Activated CD8-positive, alpha-beta memory T cell treated with anti-CD3 and anti-CD28 coated beads, Interleukin-2, amount 50 U/mL, for 1 hour (primary cell): Measurements from ENCODE around the gene MRPL17.
"Not testable (repeated sequence)": the region's sequence is repeated elsewhere in the genome, so short reads cannot be mapped to it uniquely, and the experiment has no call there.

Experiments used
- DNase-seq: peaks from one replicate; pipeline ENCODE4 v3.0.0-alpha.2; 2020; ENCODE audit errors: extremely low read depth

The MRPL17 gene

DNA sequence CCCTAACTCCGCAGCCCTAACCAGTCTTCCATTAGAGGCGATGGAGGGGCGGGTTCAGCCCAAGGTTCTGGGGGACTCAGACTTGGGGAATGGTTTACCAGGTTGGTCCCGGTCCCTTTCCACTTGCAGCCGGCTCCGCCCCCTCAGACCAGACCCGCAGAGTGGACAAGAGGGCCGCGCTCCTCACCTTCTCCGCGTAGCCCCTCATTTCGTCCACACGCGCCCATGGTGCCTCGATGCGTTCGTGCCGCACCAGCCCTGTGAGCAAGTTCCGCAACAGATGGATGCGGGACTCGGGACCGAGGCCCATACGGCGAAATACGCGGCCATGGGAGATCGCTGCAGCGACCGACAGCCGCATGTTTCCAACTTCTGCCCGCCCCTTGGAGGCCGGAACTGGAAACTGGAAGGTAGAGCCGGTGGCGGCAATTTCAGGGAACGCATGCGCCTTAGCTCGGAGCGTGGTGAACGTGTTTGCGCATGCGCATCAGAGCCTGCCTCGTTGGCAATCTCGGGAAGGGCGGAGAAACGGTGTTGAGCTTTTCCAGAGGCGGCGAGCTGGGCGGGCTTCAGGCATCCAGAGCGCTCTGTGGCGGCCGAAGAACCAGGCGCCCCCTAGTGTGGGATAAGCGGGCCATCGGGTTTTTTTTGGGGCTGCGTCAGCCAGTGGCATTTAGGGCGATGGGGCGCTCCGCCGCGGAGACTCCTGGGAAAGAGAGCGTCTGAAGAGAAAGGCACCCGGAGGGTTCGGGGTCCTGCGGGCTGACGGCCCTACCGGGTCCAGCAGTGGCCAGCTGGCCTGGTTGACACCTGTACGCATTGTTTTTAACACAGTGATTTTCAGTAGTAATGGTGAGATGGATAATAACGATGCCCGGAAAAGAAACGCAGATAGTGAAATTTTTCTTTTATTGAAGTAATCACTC lies at the start of gene MRPL17:
TSS of gene MRPL17 (minus strand) at position 405 of the 926 bp plus-strand sequence. CDS start at position 361, 44 bp downstream.
- DNase-seq: peak; percentile 99

DNA sequence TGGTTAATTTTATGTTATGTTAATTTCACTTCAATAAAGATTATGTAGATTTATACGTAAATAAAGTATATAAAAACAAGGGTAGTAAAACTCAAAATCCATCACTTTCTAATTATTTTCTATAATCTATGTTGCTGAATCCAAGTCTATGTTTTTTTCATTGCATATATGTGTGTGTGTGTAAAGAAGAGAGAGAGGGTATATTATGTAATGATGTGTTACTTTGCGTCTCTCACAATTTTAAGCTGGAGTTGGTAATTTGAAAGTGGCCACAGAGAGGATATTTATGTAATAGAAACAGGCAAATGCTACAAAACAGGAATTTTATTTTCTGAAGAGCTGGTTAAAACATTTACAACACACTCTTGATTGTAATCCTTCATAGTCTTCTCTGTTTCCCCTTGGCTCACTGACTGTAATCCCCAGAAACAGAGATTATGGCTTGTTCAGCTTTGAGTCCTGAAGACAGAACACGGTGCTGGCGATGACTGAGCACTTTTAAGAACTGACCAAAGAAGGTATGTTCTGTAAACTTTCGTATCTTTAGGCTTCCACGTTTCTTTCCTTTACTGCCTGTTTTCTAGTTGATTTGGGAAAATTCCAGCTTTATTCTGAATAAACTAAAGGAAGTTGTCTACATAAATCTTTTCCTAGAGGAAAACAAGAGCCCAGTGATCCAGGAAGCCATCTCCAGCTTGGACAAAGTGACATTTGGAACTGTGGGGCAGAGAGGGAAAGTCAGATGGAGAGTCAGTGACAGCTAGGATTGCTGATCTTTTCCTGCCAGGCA lies 45.0 kb upstream of the MRPL17 start:
- DNase-seq: no peak

DNA sequence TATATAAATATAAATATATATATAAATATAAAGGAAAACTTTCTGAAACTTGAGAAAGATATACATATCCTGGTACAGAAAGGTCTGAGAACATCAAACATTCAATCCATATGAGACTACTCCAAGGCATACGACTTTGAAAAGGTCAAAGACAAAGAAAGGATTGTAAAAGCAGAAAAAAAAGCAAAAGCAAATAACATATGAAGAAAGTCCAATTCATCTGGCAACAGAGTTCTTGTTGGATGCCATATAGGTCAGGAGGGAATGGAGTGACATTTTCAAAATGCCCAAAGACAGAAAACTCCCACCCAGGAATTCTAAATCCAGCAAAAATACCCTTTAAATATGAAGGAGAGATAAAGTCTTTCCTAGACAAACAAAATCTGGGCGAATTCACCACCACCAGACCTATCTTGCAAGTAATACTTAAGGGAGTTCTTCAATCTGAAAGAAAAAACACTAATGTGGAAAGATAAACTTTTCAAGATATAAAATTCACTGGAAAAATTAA lies 42.3 kb upstream of the MRPL17 start:
- no peak for DNase-seq

DNA sequence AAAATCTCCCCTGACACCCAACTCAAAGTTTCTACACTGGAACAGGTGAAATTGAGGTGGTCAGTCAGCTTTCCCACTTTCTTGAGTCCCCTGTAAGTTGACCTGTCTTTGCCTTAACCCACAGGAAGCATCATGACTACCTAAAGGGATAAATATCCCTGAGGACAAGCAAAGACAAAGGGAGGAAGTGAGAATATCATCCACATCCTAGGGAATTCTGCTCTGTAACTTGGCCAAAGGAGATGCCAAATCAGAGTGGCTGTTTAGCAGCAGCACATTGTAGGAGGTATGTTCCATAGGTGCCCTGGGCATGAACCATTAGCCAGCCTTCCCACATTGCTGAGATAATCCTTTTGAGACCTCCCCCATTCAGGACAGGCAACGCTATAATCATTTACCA lies 40.9 kb upstream of the MRPL17 start:
- DNase-seq: no peak

DNA sequence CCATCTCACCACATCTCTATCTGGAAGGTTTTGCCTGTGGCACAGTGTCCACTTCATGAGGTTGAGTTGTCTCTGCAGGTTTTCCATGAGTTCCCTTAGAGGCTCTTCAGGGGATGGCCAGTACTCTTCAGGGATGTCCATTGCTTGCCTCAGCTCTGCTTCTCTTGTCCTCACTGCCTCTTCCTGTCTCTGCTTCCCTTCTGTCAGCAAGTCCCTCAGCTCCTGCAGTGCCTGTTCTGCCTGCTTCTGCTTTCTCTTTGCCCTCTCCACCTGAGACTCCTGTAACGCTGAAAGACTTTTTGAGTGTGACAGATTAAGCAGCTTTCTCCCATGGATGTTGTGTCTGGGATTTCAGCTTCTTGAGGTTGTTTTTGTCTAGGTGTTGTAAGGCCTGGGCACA lies 38.2 kb upstream of the MRPL17 start:
- DNase-seq: no peak

DNA sequence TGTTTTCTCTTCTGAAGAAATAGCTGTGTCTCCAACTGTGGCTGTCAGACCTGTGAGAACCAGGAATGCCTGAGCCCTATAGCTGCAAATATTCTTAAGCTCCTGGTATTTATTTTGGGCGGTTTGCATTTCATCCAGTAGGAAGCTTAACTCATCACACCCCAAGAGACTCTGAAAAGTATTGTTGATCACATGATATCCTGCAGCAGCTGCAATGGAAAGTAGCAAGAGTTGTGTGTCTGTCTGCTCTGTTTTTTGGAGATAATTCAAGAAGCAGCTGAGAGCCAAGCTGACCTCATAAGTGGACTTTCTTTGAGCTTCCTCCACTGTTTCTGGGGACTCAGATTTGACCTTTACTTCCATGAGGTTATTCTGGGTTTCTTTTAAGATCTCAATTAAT lies 36.4 kb upstream of the MRPL17 start:
- no peak for DNase-seq

DNA sequence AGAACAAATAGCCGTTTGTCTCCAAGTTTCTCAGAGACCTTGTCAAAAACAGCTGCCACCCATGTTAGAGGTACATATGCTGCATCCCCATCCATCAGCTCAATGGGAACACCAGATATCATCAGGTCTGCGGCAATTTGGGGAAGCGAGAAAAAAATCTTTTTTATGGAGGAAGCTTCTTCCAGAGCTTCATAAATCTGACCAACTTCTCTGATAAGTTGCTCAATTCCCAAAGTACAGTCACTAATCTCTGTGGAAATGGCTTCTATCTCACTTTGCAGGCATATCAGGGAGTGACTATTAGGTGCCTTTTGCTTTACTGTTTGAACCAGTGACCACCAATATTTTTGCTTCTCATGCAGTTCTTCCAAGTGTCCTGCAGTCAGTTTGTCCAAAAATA lies 34.3 kb upstream of the MRPL17 start:
- no peak for DNase-seq

DNA sequence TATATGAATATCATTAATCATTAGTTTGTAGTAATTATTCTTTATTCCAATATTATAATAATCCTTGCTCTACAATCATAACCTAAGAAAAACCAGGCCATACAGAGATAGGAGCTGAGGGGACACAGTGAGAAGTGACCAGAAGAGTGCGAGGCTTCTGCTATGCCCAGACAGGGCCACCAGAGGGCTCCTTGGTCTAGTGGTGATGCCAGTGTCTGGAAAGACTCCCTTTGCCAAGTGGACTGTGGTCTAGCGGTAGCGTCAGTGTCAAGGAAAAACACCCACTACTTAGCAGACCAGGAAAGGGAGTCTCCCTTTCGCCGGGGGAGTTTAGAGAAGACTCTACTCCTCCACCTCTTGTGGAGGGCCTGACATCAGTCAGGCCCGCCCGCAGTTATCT lies 28.4 kb upstream of the MRPL17 start:
- DNase-seq: not testable (repeated sequence)

DNA sequence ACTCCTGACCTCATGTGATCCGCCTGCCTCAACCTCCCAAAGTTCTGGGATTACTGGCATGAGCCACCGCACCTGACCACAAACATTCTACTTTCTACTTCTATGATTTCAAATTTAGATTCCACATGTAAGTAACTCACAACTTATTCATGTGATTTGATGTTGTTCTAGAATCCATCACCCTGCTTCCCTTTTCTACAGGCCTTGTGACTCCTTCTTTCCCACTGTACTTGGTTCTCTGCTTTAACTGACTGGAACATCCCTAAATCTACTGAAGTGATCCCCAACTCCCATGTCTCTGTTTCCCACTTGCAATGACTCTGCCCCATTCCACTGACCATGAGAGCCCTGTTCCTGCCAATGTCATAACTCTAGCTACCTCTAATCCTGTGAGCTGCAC lies 25.7 kb upstream of the MRPL17 start:
- DNase-seq: no peak

DNA sequence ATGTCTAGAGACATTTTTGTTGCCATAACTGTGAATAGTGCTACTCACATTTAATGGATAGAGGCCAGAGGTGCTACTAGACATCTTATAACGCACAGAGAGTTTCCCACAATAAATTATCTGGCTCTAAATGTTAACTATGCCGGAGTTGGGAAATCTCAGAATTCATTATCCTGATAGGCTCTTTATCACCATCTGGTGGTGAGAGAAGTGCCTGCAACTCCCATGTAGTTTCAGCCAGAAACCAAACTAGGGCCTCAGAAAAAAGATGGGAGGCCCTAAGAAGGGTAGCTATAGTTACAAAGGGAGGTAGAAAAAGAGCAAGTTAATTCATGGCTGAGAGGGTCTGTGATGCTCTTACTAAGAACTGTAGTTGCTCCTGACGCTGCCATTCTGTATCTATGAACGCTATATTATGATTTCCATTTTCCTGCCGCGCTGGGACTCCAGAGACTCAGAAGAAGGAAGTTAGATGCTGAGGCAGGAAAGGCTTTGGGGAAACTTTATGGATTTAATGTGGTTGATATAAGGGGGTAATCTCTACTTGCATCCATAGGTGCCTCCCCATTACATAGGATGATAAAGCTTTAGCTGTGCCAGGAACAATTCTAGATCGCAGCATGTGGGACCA lies 22.9 kb upstream of the MRPL17 start:
- DNase-seq: no peak

DNA sequence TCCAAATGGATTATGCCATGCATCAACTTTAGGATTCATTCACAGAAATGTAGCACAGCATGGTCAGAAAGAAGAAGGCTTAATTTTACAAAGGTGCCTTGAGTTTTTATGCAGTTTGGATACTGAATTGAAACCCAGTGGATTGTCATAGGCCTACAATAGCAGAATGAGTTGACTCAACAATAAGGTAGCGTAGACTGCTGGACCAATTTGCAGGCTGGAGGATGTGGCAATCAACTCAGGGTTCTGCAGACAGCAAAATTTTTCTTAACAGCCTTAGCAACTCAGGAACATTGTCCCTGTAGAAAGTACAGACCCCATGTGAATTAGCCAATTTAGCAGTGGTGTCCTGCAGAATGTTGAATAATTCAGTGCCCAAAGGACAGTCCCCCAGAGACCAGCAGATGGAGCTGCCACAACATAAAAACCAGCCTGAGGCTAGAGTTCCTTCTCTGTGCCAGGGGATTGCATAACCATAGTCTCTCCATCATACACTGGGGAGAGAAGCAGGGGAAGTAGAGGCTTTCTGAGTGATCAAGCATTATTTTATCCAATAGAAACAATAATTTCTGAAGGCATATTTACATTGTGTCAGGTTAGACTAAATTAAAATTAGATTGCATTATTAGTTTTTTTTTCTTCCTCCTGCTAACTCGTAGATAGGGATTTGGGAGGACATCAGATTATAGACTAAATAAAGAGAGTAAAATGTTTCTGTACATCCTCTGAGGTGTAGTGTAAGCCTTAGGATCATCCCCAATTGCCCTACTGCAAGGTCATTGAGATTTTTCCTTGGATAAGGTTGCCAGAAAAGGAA lies 20.3 kb upstream of the MRPL17 start:
- DNase-seq: no peak

DNA sequence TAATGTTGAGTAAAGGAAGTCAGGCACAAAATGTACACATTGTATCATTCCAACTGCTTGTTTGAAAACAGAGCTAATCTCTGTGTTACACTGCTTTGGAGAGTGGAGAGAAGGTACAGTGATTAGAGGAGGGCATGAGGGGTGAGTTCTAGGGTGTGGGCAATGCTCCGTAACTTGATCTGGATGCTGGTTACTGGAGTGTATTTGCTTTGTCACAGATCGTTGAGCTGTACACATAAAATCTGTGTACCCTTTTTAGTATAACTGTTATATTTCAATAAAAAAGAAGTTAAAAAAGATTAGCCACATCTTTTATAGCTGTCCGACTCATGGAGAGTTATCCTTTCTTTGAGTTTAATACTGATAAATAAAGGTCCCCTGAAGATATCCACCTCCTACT lies 18.8 kb upstream of the MRPL17 start:
- DNase-seq: not testable (repeated sequence)

DNA sequence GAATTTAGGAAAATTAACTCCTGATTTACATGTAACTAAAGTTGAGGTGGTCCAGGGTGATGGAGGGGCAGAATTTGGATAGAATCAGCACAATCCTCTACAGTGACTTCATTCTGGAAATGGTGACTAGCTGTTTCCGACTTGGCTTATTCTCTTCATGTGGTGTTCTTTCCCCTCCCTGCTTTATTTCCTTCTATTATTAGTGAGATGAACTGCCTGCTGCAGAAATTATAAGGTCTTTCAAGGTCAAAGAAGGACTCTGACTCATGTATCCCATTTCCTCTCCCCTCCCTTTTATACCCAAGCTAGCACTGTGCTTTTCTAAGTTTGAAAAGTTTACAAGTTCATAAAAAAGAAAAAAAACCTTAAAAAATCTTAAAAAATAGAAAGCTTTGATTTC lies 12.2 kb upstream of the MRPL17 start:
- no peak for DNase-seq

DNA sequence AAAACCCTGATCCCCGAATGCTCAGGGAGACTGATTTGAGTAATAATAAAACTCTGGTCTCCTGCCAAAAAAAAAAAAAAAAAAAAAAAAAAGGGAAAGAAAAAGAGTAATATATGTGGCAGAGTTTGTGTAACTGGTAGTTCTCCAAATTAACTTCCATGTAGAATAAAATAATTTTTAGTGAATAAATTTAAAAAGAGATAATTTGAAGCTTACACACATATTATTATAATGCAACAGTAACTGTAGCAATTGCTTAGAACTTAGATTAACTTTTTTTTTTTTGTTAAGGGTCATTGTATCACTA lies 11.0 kb upstream of the MRPL17 start:
- DNase-seq: no peak

DNA sequence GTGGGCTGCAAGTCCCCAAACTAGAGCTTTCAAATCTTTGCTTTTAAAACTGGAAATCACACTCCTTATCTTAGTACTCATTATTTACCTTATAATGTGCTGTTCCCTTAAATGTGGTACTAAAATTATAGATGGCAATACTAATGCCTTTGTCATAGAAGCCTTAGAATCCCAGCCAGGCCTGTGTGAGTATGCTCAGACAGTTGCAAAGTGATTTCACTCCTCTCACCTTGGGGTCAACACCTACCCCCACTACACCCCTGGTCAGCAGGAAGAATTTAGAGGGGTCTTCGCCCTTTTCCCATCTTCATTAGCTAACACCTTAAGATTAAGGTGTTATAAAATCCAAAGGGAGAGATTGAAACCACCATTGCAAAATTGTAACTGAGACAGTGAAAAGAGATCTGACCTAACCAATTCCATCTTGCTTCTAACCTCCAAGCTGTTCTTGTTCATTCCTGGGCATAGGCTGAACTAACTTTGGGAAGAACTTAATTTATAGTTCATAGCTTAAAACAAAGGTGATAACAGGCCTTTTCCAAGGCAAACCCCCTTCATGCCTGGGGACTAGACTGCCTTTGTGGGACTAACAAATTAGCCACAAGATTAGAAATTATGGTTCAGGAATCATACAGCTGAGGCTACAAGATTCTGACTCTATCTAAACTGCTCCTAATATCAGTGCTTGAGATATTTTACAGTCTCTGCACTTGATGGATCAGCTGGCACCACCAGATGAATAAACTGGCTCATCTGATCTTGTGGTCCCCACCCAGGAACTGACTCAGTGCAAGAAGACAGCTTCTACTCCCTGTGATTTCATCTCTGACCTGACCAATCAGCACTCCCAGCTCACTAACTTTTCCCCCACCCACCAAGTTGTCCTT lies 10.4 kb upstream of the MRPL17 start:
- DNase-seq: no peak

DNA sequence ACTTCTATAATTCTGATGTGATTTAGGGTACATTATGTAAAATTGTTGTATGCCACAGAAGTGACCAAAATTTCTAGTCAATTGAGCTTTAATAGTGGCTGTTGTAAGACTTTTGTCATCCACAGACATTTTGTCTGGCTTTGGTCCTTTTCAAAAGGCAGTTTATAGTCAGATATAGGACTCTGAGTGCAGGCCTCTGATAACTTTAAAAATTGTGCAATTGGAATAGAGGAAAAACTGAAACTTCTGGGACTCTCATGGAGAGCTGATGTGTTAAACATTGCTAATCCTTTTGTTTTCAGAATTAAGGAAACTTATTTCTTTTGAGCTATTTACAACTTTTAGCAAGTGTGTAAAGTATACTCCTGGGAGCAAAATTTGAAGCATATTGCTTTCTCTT lies 9.0 kb upstream of the MRPL17 start:
- DNase-seq: no peak

DNA sequence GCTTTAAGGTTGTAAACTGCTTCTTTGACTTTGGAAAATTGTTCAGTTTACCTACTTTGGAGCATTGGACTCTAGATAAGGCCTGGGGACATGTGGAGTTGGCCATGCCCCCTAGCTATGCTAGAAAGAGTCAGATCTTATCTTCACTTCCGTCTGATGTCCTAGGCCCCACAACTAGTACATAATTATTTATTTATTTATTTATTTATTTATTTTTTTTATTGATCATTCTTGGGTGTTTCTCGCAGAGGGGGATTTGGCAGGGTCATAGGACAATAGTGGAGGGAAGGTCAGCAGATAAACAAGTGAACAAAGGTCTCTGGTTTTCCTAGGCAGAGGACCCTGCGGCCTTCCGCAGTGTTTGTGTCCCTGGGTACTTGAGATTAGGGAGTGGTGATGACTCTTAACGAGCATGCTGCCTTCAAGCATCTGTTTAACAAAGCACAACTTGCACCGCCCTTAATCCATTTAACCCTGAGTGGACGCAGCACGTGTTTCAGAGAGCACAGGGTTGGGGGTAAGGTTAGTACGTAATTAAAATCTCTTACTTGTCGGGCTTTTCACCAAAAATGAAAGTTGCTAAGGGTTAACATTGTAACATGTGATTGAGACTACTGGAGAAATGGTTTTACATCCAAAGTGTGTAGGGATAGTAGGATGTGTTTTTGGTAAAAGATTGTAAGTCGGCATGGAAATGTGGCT lies 7.4 kb upstream of the MRPL17 start:
- not testable (repeated sequence) for DNase-seq

DNA sequence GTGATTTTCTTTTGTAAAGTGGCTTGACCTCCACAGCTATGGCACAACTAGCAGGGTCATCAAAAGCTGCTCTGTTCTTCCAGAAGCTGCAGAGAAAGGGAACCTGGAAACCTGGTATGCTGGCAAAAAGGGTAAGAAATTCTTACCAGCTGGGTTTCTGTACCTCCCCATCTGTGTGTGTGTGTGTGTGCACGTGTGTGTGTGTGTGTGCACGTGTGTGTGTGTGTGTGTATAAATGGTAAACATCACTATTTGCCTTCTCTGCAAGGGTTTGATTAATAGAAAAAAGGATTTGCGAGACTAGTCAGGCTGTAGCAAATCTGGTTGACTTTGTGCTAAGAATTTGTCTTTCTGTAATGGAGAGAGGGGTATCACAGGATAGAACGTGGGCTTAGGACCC lies 4.7 kb upstream of the MRPL17 start:
- no peak for DNase-seq

DNA sequence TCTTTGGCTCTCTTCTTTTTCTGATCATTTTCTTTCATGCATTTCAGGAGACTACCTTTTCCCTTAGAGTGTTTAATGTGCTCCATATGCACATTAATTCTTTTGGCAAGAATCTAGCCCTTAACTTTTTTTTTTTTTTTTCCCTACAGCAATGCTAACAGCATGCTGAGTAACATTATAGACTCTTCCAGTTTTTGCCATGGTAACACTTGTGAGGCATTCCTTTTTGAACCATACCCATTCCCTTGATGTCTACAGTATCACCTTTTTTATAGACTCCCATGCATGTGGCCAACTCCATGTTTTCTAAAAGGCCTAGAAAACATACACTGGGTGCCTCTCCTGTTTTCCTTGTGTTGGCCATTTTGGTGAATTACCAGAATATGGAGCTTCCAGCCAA lies 2.9 kb upstream of the MRPL17 start:
- no peak for DNase-seq

DNA sequence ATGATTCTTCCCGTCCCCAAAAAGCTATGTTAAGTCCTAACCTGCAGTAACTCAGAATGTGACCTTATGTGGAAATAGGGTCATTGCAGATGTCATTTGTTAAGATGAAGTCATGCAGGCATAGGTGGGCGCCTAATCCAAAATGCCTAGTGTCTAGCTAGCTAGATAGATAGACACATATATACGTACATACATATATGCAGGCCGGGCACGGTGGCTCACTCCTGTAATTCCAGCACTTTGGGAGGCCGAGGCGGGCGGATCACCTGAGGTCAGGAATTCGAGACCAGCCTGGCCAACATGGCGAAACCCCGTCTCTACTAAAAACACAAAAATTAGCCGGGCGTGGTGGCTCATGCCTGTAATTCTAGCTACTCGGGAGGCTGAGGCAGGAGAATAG lies 928 bp upstream of the MRPL17 start:
- not testable (repeated sequence) for DNase-seq
